SK-N-SH treated with all-trans-retinoic acid at 6 μM for 48 hours (cell line): ENCODE data around the gene SNX18.
A peak's percentile ranks its signal among the peaks of the same experiment; 100 is the strongest.

Experiments
- ATAC-seq: fragments of 200-7000 bp; cut with Tn5 transposase; 3 replicates; pipeline ENCODE4 v1.9.1; 2020; ENCODE audit warnings: mild to moderate bottlenecking, moderate library complexity
- BACH2 ChIP-seq: fragments of 250-450 bp; sonication (Bioruptor Pico); IDR thresholded peaks from 2 replicates; pipeline ENCODE4 v1.9.0; 2021; ENCODE audit warnings: mild to moderate bottlenecking, borderline replicate concordance
- CSDC2 ChIP-seq: fragments of 250-450 bp; sonication (Bioruptor Pico); IDR thresholded peaks from 2 replicates; pipeline ENCODE4 v1.5.0; 2020; ENCODE audit warnings: mild to moderate bottlenecking, moderate library complexity
- ESRRG ChIP-seq: fragments of 250-450 bp; sonication (Bioruptor Pico); IDR thresholded peaks from 2 replicates; pipeline ENCODE4 v1.6.1; 2021; ENCODE audit warnings: mild to moderate bottlenecking
- GLIS3 ChIP-seq: fragments of 250-450 bp; sonication (Bioruptor Pico); IDR thresholded peaks from 2 replicates; pipeline ENCODE4 v1.5.0; 2020; ENCODE audit warnings: mild to moderate bottlenecking, moderate library complexity
- ISL1 ChIP-seq: fragments of 250-450 bp; sonication (Bioruptor Pico); IDR thresholded peaks from 2 replicates; pipeline ENCODE4 v2.1.2; 2022; ENCODE audit warnings: mild to moderate bottlenecking, moderate library complexity
- OSR1 ChIP-seq: fragments of 250-450 bp; sonication (Bioruptor Pico); IDR thresholded peaks from 2 replicates; pipeline ENCODE4 v1.8.0; 2022; ENCODE audit warnings: moderate library complexity, mild to moderate bottlenecking, inconsistent platforms
- PPARA ChIP-seq: fragments of 250-450 bp; sonication (Bioruptor Pico); IDR thresholded peaks from 2 replicates; pipeline ENCODE4 v1.5.0; 2020; ENCODE audit warnings: mild to moderate bottlenecking, borderline replicate concordance
- RARB ChIP-seq: fragments of 250-450 bp; sonication (Bioruptor Pico); IDR thresholded peaks from 2 replicates; pipeline ENCODE4 v1.8.0; 2021; ENCODE audit warnings: mild to moderate bottlenecking, moderate library complexity
- TCF4 ChIP-seq: fragments of 250-450 bp; sonication (Bioruptor Pico); IDR thresholded peaks from 2 replicates; pipeline ENCODE4 v1.8.0; 2021; ENCODE audit warnings: mild to moderate bottlenecking, moderate library complexity, borderline replicate concordance
- TOX ChIP-seq: fragments of 250-450 bp; sonication (Bioruptor Pico); IDR thresholded peaks from 2 replicates; pipeline ENCODE4 v1.8.0; 2021; ENCODE audit warnings: mild to moderate bottlenecking, moderate library complexity, borderline replicate concordance
- ZC3H10 ChIP-seq: fragments of 250-450 bp; sonication (Bioruptor Pico); IDR thresholded peaks from 2 replicates; pipeline ENCODE4 v1.5.1; 2021; ENCODE audit warnings: mild to moderate bottlenecking, moderate library complexity
- ZFP30 ChIP-seq: fragments of 450-650 bp; formaldehyde crosslinking; IDR thresholded peaks from 2 replicates; pipeline ENCODE4 v1.5.0; 2022; ENCODE audit warnings: mild to moderate bottlenecking, moderate library complexity
- ZNF565 ChIP-seq: fragments of 450-650 bp; formaldehyde crosslinking; conservative IDR thresholded peaks from 2 replicates; pipeline ENCODE4 v1.5.0; 2020; ENCODE audit warnings: low read depth, mild to moderate bottlenecking, moderate library complexity
- ZNF70 ChIP-seq: fragments of 450-650 bp; formaldehyde crosslinking; IDR thresholded peaks from 2 replicates; pipeline ENCODE4 v1.5.0; 2020; ENCODE audit warnings: mild to moderate bottlenecking, moderate library complexity
- ZNF8 ChIP-seq: fragments of 450-650 bp; formaldehyde crosslinking; IDR thresholded peaks from 2 replicates; pipeline ENCODE4 v1.5.0; 2020; ENCODE audit warnings: mild to moderate bottlenecking, moderate library complexity
- TF ChIP-seq, protein P1 (sequence below): fragments of 250-450 bp; sonication (Bioruptor Pico); IDR thresholded peaks from 2 replicates; pipeline ENCODE4 v1.5.1; 2021; ENCODE audit warnings: mild to moderate bottlenecking, moderate library complexity
- TF ChIP-seq, protein P2 (sequence below): fragments of 250-450 bp; sonication (Bioruptor Pico); IDR thresholded peaks from 2 replicates; pipeline ENCODE4 v1.8.0; 2020; ENCODE audit warnings: mild to moderate bottlenecking, moderate library complexity, borderline replicate concordance
- TF ChIP-seq, protein P3 (sequence below): fragments of 250-450 bp; sonication (Bioruptor Pico); IDR thresholded peaks from 2 replicates; pipeline ENCODE4 v1.5.0; 2020; ENCODE audit warnings: mild to moderate bottlenecking, moderate library complexity

Gene SNX18

DNA sequence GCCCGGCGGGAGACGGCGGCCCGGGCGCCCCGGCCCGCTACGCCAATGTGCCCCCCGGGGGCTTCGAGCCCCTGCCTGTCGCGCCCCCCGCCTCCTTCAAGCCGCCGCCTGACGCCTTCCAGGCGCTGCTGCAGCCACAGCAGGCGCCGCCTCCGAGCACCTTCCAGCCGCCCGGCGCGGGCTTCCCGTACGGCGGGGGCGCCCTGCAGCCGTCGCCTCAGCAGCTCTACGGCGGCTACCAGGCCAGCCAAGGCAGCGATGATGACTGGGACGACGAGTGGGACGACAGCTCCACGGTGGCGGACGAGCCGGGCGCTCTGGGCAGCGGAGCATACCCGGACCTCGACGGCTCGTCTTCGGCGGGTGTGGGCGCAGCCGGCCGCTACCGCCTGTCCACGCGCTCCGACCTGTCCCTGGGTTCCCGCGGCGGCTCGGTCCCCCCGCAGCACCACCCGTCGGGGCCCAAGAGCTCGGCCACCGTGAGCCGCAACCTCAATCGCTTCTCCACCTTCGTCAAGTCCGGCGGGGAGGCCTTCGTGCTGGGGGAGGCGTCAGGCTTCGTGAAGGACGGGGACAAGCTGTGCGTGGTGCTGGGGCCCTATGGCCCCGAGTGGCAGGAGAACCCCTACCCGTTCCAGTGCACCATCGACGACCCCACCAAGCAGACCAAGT, 723 bp downstream of the SNX18 start:
- TF ChIP-seq RARB (CRISPR knock-in tag) = no peak
- TF ChIP-seq BACH2 (CRISPR knock-in tag) = no peak
- TF ChIP-seq ZNF8 (CRISPR knock-in tag) = no peak
- ATAC-seq = peak; percentile 48

DNA sequence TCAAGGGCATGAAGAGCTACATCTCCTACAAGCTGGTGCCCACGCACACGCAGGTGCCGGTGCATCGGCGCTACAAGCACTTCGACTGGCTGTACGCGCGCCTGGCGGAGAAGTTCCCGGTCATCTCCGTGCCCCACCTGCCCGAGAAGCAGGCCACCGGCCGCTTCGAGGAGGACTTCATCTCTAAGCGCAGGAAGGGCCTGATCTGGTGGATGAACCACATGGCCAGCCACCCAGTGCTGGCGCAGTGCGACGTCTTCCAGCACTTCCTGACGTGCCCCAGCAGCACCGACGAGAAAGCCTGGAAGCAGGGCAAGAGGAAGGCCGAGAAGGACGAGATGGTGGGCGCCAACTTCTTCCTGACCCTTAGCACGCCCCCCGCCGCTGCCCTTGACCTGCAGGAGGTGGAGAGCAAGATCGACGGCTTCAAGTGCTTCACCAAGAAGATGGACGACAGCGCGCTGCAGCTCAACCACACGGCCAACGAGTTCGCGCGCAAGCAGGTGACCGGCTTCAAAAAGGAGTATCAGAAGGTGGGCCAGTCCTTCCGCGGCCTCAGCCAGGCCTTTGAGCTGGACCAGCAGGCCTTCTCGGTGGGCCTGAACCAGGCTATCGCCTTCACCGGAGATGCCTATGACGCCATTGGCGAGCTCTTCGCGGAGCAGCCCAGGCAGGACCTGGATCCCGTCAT, 1.4 kb downstream of the SNX18 start:
- ATAC-seq = no peak
- TF ChIP-seq ESRRG (CRISPR knock-in tag) (no peak), TCF4 (CRISPR knock-in tag) (no peak), CSDC2 (CRISPR knock-in tag) (no peak), OSR1 (CRISPR knock-in tag) (no peak), ZNF8 (CRISPR knock-in tag) (no peak), ZNF70 (no peak), ZFP30 (CRISPR knock-in tag) (no peak), ISL1 (CRISPR knock-in tag) (no peak), ZNF565 (no peak), TOX (CRISPR knock-in tag) (no peak), RARB (CRISPR knock-in tag) (no peak), ZC3H10 (CRISPR knock-in tag) (no peak), BACH2 (CRISPR knock-in tag) (no peak)
- TF ChIP-seq, protein P1, sequence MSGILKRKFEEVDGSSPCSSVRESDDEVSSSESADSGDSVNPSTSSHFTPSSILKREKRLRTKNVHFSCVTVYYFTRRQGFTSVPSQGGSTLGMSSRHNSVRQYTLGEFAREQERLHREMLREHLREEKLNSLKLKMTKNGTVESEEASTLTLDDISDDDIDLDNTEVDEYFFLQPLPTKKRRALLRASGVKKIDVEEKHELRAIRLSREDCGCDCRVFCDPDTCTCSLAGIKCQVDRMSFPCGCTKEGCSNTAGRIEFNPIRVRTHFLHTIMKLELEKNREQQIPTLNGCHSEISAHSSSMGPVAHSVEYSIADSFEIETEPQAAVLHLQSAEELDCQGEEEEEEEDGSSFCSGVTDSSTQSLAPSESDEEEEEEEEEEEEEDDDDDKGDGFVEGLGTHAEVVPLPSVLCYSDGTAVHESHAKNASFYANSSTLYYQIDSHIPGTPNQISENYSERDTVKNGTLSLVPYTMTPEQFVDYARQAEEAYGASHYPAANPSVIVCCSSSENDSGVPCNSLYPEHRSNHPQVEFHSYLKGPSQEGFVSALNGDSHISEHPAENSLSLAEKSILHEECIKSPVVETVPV = no peak
- TF ChIP-seq, protein P2, sequence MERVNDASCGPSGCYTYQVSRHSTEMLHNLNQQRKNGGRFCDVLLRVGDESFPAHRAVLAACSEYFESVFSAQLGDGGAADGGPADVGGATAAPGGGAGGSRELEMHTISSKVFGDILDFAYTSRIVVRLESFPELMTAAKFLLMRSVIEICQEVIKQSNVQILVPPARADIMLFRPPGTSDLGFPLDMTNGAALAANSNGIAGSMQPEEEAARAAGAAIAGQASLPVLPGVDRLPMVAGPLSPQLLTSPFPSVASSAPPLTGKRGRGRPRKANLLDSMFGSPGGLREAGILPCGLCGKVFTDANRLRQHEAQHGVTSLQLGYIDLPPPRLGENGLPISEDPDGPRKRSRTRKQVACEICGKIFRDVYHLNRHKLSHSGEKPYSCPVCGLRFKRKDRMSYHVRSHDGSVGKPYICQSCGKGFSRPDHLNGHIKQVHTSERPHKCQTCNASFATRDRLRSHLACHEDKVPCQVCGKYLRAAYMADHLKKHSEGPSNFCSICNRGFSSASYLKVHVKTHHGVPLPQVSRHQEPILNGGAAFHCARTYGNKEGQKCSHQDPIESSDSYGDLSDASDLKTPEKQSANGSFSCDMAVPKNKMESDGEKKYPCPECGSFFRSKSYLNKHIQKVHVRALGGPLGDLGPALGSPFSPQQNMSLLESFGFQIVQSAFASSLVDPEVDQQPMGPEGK = no peak

DNA sequence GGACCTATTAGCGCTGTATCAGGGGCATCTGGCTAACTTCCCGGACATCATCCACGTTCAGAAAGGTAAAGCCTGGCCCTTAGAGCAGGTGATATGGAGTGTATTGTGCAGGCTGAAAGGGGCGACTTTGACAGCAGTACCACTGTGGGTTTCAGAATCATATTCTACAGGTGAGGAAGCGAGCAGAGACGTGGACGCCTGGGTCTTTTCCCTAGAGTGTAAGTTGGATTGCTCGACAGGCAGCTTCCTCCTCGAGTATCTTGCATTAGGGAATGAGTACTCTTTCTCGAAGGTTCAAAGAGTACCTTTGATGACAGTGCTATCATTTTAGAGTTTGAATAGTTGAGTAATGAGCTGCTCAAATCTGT, 1.9 kb downstream of the SNX18 start:
- TF ChIP-seq PPARA (no peak), ZNF8 (CRISPR knock-in tag) (no peak), TCF4 (CRISPR knock-in tag) (no peak), GLIS3 (CRISPR knock-in tag) (no peak), ZC3H10 (CRISPR knock-in tag) (no peak), ESRRG (CRISPR knock-in tag) (no peak), ZFP30 (CRISPR knock-in tag) (no peak), BACH2 (CRISPR knock-in tag) (no peak)
- TF ChIP-seq, protein P1 = no peak
- TF ChIP-seq, protein P3, sequence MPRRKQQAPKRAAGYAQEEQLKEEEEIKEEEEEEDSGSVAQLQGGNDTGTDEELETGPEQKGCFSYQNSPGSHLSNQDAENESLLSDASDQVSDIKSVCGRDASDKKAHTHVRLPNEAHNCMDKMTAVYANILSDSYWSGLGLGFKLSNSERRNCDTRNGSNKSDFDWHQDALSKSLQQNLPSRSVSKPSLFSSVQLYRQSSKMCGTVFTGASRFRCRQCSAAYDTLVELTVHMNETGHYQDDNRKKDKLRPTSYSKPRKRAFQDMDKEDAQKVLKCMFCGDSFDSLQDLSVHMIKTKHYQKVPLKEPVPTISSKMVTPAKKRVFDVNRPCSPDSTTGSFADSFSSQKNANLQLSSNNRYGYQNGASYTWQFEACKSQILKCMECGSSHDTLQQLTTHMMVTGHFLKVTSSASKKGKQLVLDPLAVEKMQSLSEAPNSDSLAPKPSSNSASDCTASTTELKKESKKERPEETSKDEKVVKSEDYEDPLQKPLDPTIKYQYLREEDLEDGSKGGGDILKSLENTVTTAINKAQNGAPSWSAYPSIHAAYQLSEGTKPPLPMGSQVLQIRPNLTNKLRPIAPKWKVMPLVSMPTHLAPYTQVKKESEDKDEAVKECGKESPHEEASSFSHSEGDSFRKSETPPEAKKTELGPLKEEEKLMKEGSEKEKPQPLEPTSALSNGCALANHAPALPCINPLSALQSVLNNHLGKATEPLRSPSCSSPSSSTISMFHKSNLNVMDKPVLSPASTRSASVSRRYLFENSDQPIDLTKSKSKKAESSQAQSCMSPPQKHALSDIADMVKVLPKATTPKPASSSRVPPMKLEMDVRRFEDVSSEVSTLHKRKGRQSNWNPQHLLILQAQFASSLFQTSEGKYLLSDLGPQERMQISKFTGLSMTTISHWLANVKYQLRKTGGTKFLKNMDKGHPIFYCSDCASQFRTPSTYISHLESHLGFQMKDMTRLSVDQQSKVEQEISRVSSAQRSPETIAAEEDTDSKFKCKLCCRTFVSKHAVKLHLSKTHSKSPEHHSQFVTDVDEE (CRISPR knock-in tag) = no peak
- TF ChIP-seq, protein P2 = no peak
- no peak for ATAC-seq
